Mononuclear cell (primary cell): Measurements from ENCODE around the gene RSPH10B2. TPM values are rescaled to one million over a fixed set of nuclear protein-coding genes. Genes with fewer than 3 reads are reported as not detected.
"Not testable (repeated sequence)": the region's sequence is repeated elsewhere in the genome, so short reads cannot be mapped to it uniquely, and the experiment has no call there.

Source experiments
- H3K27me3 ChIP-seq: 2 replicates; pipeline ENCODE4 v1.6.0; 2011; ENCODE audit warnings: low read length, control low read depth; ENCODE audit not compliant: insufficient read depth
- H3K4me1 ChIP-seq: 2 replicates; pipeline ENCODE4 v1.5.1; 2011; ENCODE audit warnings: mild to moderate bottlenecking, low read length, control low read depth; ENCODE audit not compliant: insufficient read depth
- H3K4me3 ChIP-seq: 2 replicates; pipeline ENCODE4 v1.5.1; 2011; ENCODE audit warnings: mild to moderate bottlenecking, low read length, moderate library complexity
- H3K9me3 ChIP-seq: 2 replicates; pipeline ENCODE4 v1.5.1; 2011; ENCODE audit warnings: low read depth, mild to moderate bottlenecking, control low read depth, low read length
- total RNA-seq: library from RNA; depleted of rRNA; stranded (reverse); fragments of >200 nt; gene quantifications from one replicate; pipeline ENCODE4 v1.2.3, GENCODE V29; 2012

The RSPH10B2 gene
- total RNA-seq, 1 donor = 0.21 TPM

- not testable (repeated sequence) for H3K27me3 ChIP-seq, H3K9me3 ChIP-seq, H3K4me1 ChIP-seq, H3K4me3 ChIP-seq
These were observed 15.5 kb upstream of the RSPH10B2 start for GRCh38 chr7:6738415-6738814.

- not testable (repeated sequence) for H3K9me3 ChIP-seq, H3K27me3 ChIP-seq, H3K4me1 ChIP-seq, H3K4me3 ChIP-seq
These were observed 9.3 kb upstream of the RSPH10B2 start for GRCh38 chr7:6744410-6745100.

GRCh38 chr7:6749335-6749734, 4.6 kb upstream of the RSPH10B2 start:
- H3K4me3 ChIP-seq, H3K4me1 ChIP-seq, H3K27me3 ChIP-seq, H3K9me3 ChIP-seq: not testable (repeated sequence)

GRCh38 chr7:6750173-6750572, 3.7 kb upstream of the RSPH10B2 start:
- not testable (repeated sequence) for H3K4me1 ChIP-seq, H3K9me3 ChIP-seq, H3K27me3 ChIP-seq, H3K4me3 ChIP-seq

GRCh38 chr7:6761186-6761585, 7.3 kb downstream of the RSPH10B2 start:
- not testable (repeated sequence) for H3K4me1 ChIP-seq, H3K9me3 ChIP-seq, H3K4me3 ChIP-seq, H3K27me3 ChIP-seq

GRCh38 chr7:6781581-6781980, 27.7 kb downstream of the RSPH10B2 start:
- not testable (repeated sequence) for H3K4me3 ChIP-seq, H3K9me3 ChIP-seq, H3K27me3 ChIP-seq, H3K4me1 ChIP-seq

- not testable (repeated sequence) for H3K9me3 ChIP-seq, H3K27me3 ChIP-seq, H3K4me1 ChIP-seq, H3K4me3 ChIP-seq
These were observed 35.5 kb downstream of the RSPH10B2 start for GRCh38 chr7:6789353-6789752.

GRCh38 chr7:6792113-6792872, 38.4 kb downstream of the RSPH10B2 start:
- H3K4me1 ChIP-seq, H3K4me3 ChIP-seq, H3K9me3 ChIP-seq, H3K27me3 ChIP-seq: not testable (repeated sequence)

- not testable (repeated sequence) for H3K9me3 ChIP-seq, H3K27me3 ChIP-seq, H3K4me3 ChIP-seq, H3K4me1 ChIP-seq
These were observed 40.4 kb downstream of the RSPH10B2 start for GRCh38 chr7:6794276-6794675.

GRCh38 chr7:6797218-6797617, 43.3 kb downstream of the RSPH10B2 start:
- H3K27me3 ChIP-seq, H3K4me1 ChIP-seq, H3K4me3 ChIP-seq, H3K9me3 ChIP-seq: not testable (repeated sequence)

GRCh38 chr7:6798047-6798446, 44.1 kb downstream of the RSPH10B2 start:
- H3K4me3 ChIP-seq, H3K4me1 ChIP-seq, H3K9me3 ChIP-seq, H3K27me3 ChIP-seq: not testable (repeated sequence)

- H3K9me3 ChIP-seq, H3K27me3 ChIP-seq: not testable (repeated sequence)
These were observed 46.0 kb downstream of the RSPH10B2 start for GRCh38 chr7:6799887-6800286.

GRCh38 chr7:6800331-6800730, 46.4 kb downstream of the RSPH10B2 start:
- H3K4me3 ChIP-seq, H3K27me3 ChIP-seq, H3K9me3 ChIP-seq, H3K4me1 ChIP-seq: not testable (repeated sequence)

More at GRCh38 chr7:6799887-6800286, 46.0 kb downstream of the RSPH10B2 start:
- H3K4me3 ChIP-seq, H3K4me1 ChIP-seq: not testable (repeated sequence)

GRCh38 chr7:6807393-6807918, 53.6 kb downstream of the RSPH10B2 start:
- H3K27me3 ChIP-seq, H3K4me1 ChIP-seq, H3K4me3 ChIP-seq, H3K9me3 ChIP-seq: not testable (repeated sequence)

- H3K4me1 ChIP-seq, H3K27me3 ChIP-seq, H3K9me3 ChIP-seq, H3K4me3 ChIP-seq: not testable (repeated sequence)
These were observed 54.1 kb downstream of the RSPH10B2 start for GRCh38 chr7:6807959-6808358.

- not testable (repeated sequence) for H3K4me1 ChIP-seq, H3K27me3 ChIP-seq, H3K4me3 ChIP-seq, H3K9me3 ChIP-seq
These were observed 59.1 kb downstream of the RSPH10B2 start for GRCh38 chr7:6813011-6813410.
